ENCODE data around the gene MRPL33. TPM values are rescaled to one million over a fixed set of nuclear protein-coding genes. Genes with fewer than 3 reads are reported as not detected.
"Not testable (repeated sequence)": the region's sequence is repeated elsewhere in the genome, so short reads cannot be mapped to it uniquely, and the experiment has no call there.

The MRPL33 gene
- total RNA-seq, 1 experiment from 2014 or later = 66.8 TPM

DNA sequence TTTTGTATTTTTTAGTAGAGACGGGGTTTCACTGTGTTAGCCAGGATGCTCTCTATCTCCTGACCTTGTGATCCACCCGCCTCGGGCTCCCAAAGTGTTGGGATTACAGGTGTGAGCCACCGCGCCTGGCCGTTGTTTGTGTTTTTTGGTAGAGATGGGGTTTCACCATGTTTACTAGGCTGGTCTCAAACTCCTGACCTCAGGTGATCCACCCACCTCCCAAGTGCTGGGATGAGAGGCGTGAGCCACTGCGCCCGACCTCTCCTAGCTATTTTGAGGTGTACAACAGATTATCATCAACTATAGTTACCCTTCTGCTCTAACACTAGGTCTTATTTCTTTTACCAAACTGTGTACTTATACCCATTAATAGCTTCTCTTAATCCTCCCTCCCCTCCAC lies 28.9 kb upstream of the MRPL33 start:
- no peak overlapping the region for H2BK15ac ChIP-seq (ENCODE audit: low read depth, low read length)
- H4K5ac ChIP-seq (ENCODE audit: insufficient read length, low read depth, low read length) = no peak overlapping the region
- H3K56ac ChIP-seq (ENCODE audit: insufficient read length, low read depth, low read length) = no peak overlapping the region
- H3K9me3 ChIP-seq (ENCODE audit: control insufficient read depth, low read depth, low read length) = no peaks in the 10 kb centered on the region
- H3K27ac ChIP-seq (ENCODE audit: insufficient read length, low read depth, low read length) = no peak overlapping the region
- H4K8ac ChIP-seq (replicated peaks; ENCODE audit: insufficient read length, low read depth, low read length) = no peak overlapping the region
- H2BK20ac ChIP-seq (ENCODE audit: low read depth, low read length, poor library complexity, severe bottlenecking) = no peak overlapping the region
- H3K27me3 Mint-ChIP-seq (ENCODE audit: low read depth) = peaks cover 3% of the 10 kb centered on the region
- H3K4me1 Mint-ChIP-seq = peaks cover 0 to 2% of the 10 kb centered on the region in 2 experiments; a peak in 1 of 4 replicates
- H3K79me1 ChIP-seq (ENCODE audit: insufficient read depth, low read depth, low read length, poor library complexity, severe bottlenecking) = no peaks in the 10 kb centered on the region
- no peak overlapping the region for H3K18ac ChIP-seq (ENCODE audit: insufficient read length, low read depth, low read length)
- no peak overlapping the region for H2BK12ac ChIP-seq (ENCODE audit: insufficient read length, low read depth, low read length)
- TF ChIP-seq, protein P1, sequence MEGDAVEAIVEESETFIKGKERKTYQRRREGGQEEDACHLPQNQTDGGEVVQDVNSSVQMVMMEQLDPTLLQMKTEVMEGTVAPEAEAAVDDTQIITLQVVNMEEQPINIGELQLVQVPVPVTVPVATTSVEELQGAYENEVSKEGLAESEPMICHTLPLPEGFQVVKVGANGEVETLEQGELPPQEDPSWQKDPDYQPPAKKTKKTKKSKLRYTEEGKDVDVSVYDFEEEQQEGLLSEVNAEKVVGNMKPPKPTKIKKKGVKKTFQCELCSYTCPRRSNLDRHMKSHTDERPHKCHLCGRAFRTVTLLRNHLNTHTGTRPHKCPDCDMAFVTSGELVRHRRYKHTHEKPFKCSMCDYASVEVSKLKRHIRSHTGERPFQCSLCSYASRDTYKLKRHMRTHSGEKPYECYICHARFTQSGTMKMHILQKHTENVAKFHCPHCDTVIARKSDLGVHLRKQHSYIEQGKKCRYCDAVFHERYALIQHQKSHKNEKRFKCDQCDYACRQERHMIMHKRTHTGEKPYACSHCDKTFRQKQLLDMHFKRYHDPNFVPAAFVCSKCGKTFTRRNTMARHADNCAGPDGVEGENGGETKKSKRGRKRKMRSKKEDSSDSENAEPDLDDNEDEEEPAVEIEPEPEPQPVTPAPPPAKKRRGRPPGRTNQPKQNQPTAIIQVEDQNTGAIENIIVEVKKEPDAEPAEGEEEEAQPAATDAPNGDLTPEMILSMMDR (conservative IDR thresholded peaks at IDR 0.05) = no peak
- no peak for DNase-seq
- H3K79me2 ChIP-seq (ENCODE audit: insufficient read depth, low read length) = no peaks in the 10 kb centered on the region
- H3K4me2 ChIP-seq (ENCODE audit: insufficient read depth, insufficient read length, low read length) = no peak overlapping the region
- no peak overlapping the region for H4K91ac ChIP-seq (ENCODE audit: insufficient read length, low read depth, low read length)
- no peak overlapping the region for H3K4ac ChIP-seq (ENCODE audit: low read depth, low read length)
- no peak overlapping the region for H2AK5ac ChIP-seq (ENCODE audit: insufficient read length, low read length)
- H3K4me1 ChIP-seq (ENCODE audit: insufficient read depth, low read length) = no peaks in the 10 kb centered on the region
- H2BK5ac ChIP-seq (ENCODE audit: insufficient read length, low read length) = no peak overlapping the region
- H2AFZ ChIP-seq (ENCODE audit: low read length) = no peak overlapping the region
- H4K20me1 ChIP-seq (ENCODE audit: control insufficient read depth, insufficient read depth, insufficient read length) = no peaks in the 10 kb centered on the region
- H3K4me3 Mint-ChIP-seq = no peak overlapping the region
- H3K9me3 Mint-ChIP-seq = peaks cover 11 to 12% of the 10 kb centered on the region in 2 experiments
- no CpG with 5 or more reads among the region's 9 CpGs for WGBS (ENCODE audit: extremely low coverage, insufficient read length, low lambda C conversion rate)
- no peak overlapping the region for H3K9ac ChIP-seq (ENCODE audit: extremely low read depth, insufficient read length, low read length)
- no peak overlapping the region for H3K14ac ChIP-seq (ENCODE audit: insufficient read depth, low read length)
- no peak overlapping the region for H3T11ph ChIP-seq (ENCODE audit: low read length)
- H3K36me3 Mint-ChIP-seq (ENCODE audit: insufficient read depth in 1 of 3, low read depth in 3 of 3) = peaks cover 0 to 12% (median 0%) of the 10 kb centered on the region in 3 experiments; a peak in 1 of 7 replicates
- no peaks in the 10 kb centered on the region for H3K23me2 ChIP-seq (ENCODE audit: insufficient read length, low read depth, low read length, poor library complexity, severe bottlenecking)
- H3K27ac Mint-ChIP-seq = no peak overlapping the region; a peak in 1 of 7 replicates
- H3K27me3 ChIP-seq (ENCODE audit: insufficient read depth, low read length) = no peaks in the 10 kb centered on the region
- no peak overlapping the region for H2BK120ac ChIP-seq (ENCODE audit: low read depth, low read length, poor library complexity, severe bottlenecking)
- no peak overlapping the region for H3K23ac ChIP-seq (ENCODE audit: insufficient read length, low read depth, low read length)

- H3K4me3 Mint-ChIP-seq; H2BK12ac ChIP-seq (ENCODE audit: insufficient read length, low read depth, low read length); H2BK5ac ChIP-seq (ENCODE audit: insufficient read length, low read length): not testable (repeated sequence)
These were observed 26.0 kb upstream of the MRPL33 start for GRCh38 chr2:27745494-27745893.

More at GRCh38 chr2:27745494-27745893, 26.0 kb upstream of the MRPL33 start:
- H3K23me2 ChIP-seq (ENCODE audit: insufficient read length, low read depth, low read length, poor library complexity, severe bottlenecking); H4K20me1 ChIP-seq (ENCODE audit: control insufficient read depth, insufficient read depth, insufficient read length); H3K56ac ChIP-seq (ENCODE audit: insufficient read length, low read depth, low read length); H3K27me3 ChIP-seq (ENCODE audit: insufficient read depth, low read length); H3K27me3 Mint-ChIP-seq (ENCODE audit: low read depth); H3K9ac ChIP-seq (ENCODE audit: extremely low read depth, insufficient read length, low read length); H2BK20ac ChIP-seq (ENCODE audit: low read depth, low read length, poor library complexity, severe bottlenecking); H4K8ac ChIP-seq (replicated peaks; ENCODE audit: insufficient read length, low read depth, low read length); H3K4ac ChIP-seq (ENCODE audit: low read depth, low read length); H2AFZ ChIP-seq (ENCODE audit: low read length); H3K23ac ChIP-seq (ENCODE audit: insufficient read length, low read depth, low read length); H3K79me1 ChIP-seq (ENCODE audit: insufficient read depth, low read depth, low read length, poor library complexity, severe bottlenecking); DNase-seq; H2BK15ac ChIP-seq (ENCODE audit: low read depth, low read length); H3K79me2 ChIP-seq (ENCODE audit: insufficient read depth, low read length); H3K18ac ChIP-seq (ENCODE audit: insufficient read length, low read depth, low read length); H3K4me1 ChIP-seq (ENCODE audit: insufficient read depth, low read length); H3K14ac ChIP-seq (ENCODE audit: insufficient read depth, low read length); H2AK5ac ChIP-seq (ENCODE audit: insufficient read length, low read length); H3K27ac Mint-ChIP-seq; H4K5ac ChIP-seq (ENCODE audit: insufficient read length, low read depth, low read length); H3K4me1 Mint-ChIP-seq; H3K9me3 ChIP-seq (ENCODE audit: control insufficient read depth, low read depth, low read length); H3T11ph ChIP-seq (ENCODE audit: low read length); H3K4me2 ChIP-seq (ENCODE audit: insufficient read depth, insufficient read length, low read length); H2BK120ac ChIP-seq (ENCODE audit: low read depth, low read length, poor library complexity, severe bottlenecking); H4K91ac ChIP-seq (ENCODE audit: insufficient read length, low read depth, low read length); H3K27ac ChIP-seq (ENCODE audit: insufficient read length, low read depth, low read length): not testable (repeated sequence)
- H3K9me3 Mint-ChIP-seq = peaks cover 17 to 23% of the 10 kb centered on the region in 2 experiments
- peaks cover 4 to 18% (median 7%) of the 10 kb centered on the region in 3 experiments for H3K36me3 Mint-ChIP-seq (ENCODE audit: insufficient read depth in 1 of 3, low read depth in 3 of 3)

All from H9 (cell line).